MM.1S (cell line): ENCODE results near the gene ARHGAP8.
"Not testable (repeated sequence)": the region's sequence is repeated elsewhere in the genome, so short reads cannot be mapped to it uniquely, and the experiment has no call there.

Experiments used
- DNase-seq: peaks from one replicate; pipeline ENCODE4 v3.0.0-alpha.2; 2015
- H2AFZ ChIP-seq: fragments of 300-600 bp; sonication (generic); 2 replicates; pipeline ENCODE4 v1.6.0; 2016; ENCODE audit warnings: antibody characterized with exemption, low read length
- H3F3A ChIP-seq: fragments of 300-600 bp; sonication (generic); 2 replicates; pipeline ENCODE4 v1.6.1; 2016; ENCODE audit warnings: mild to moderate bottlenecking, antibody characterized with exemption, low read length, moderate library complexity, mixed read lengths; ENCODE audit not compliant: insufficient read depth
- H3K27ac ChIP-seq: fragments of 300-600 bp; sonication (generic); 2 replicates; pipeline ENCODE4 v1.5.1; 2016; ENCODE audit warnings: mild to moderate bottlenecking, low read length
- H3K27me3 ChIP-seq: fragments of 300-600 bp; sonication (generic); replicated peaks from 2 replicates; pipeline ENCODE4 v1.6.0; 2016; ENCODE audit warnings: low read length; ENCODE audit not compliant: insufficient read depth
- H3K36me3 ChIP-seq: fragments of 300-600 bp; sonication (generic); replicated peaks from 2 replicates; pipeline ENCODE4 v1.6.1; 2016; ENCODE audit warnings: mild to moderate bottlenecking, low read length, mixed read lengths; ENCODE audit not compliant: insufficient read depth
- H3K4me1 ChIP-seq: fragments of 300-600 bp; sonication (generic); 2 replicates; pipeline ENCODE4 v1.6.1; 2016; ENCODE audit warnings: low read length, mixed read lengths
- H3K4me2 ChIP-seq: fragments of 300-600 bp; sonication (generic); 2 replicates; pipeline ENCODE4 v1.6.0; 2016; ENCODE audit warnings: low read depth, low read length
- H3K4me3 ChIP-seq: fragments of 300-600 bp; sonication (generic); 2 replicates; pipeline ENCODE4 v1.5.1; 2016; ENCODE audit warnings: low read length, mixed read lengths
- H3K79me2 ChIP-seq: fragments of 300-600 bp; sonication (generic); 2 replicates; pipeline ENCODE4 v1.6.1; 2016; ENCODE audit warnings: mixed run types, low read length, mixed read lengths
- H3K9ac ChIP-seq: fragments of 300-600 bp; sonication (generic); 2 replicates; pipeline ENCODE4 v1.6.1; 2016; ENCODE audit warnings: low read length, mixed read lengths
- H3K9me2 ChIP-seq: fragments of 300-600 bp; sonication (generic); replicated peaks from 2 replicates; pipeline ENCODE4 v1.6.1; 2016; ENCODE audit warnings: mild to moderate bottlenecking, low read length, mixed read lengths; ENCODE audit not compliant: insufficient read depth
- H3K9me3 ChIP-seq: fragments of 300-600 bp; sonication (generic); replicated peaks from 2 replicates; pipeline ENCODE4 v1.6.1; 2016; ENCODE audit warnings: mild to moderate bottlenecking, low read length, mixed read lengths; ENCODE audit not compliant: insufficient read depth
- H4K20me1 ChIP-seq: fragments of 300-600 bp; sonication (generic); 2 replicates; pipeline ENCODE4 v1.6.1; 2016; ENCODE audit warnings: mild to moderate bottlenecking, low read length, moderate library complexity, mixed read lengths; ENCODE audit not compliant: insufficient read depth
- EZH2 ChIP-seq: fragments of 300-600 bp; sonication (generic); optimal IDR thresholded peaks from 2 replicates; pipeline ENCODE3; 2017; ENCODE audit warnings: low read depth, mild to moderate bottlenecking, antibody characterized with exemption, low read length, mixed read lengths
- EZH2phosphoT487 ChIP-seq: fragments of 300-600 bp; sonication (generic); IDR thresholded peaks from 2 replicates; pipeline ENCODE4 v1.6.1; 2018; ENCODE audit warnings: antibody characterized with exemption, low read length
- TF ChIP-seq, protein P1 (sequence below): fragments of 300-600 bp; sonication (generic); IDR thresholded peaks from 2 replicates; pipeline ENCODE4 v1.5.1; 2016; ENCODE audit warnings: antibody characterized with exemption, low read length, mixed read lengths

The ARHGAP8 gene

DNA sequence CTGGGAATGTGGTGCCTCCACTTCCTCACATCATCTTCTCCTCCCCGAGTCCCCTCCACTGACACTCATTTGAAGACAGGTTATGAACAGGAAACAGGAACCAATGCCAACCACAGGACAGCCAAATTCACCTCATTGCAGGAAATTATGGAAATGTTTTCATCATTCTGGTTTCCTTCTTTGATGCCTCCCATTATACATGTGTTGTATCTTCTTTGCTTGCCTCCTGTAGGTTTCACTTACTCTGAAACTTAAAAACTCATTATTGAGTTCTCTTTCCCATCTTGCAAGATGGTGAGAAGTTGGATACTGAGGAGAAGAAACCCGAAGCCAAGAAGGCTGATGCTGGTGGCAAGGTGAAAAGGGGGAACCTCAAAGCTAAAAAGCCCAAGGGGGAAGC lies 148.9 kb downstream of the ARHGAP8 start:
- Histone ChIP-seq H3K27me3 (peaks cover 81% of the 10 kb centered on the region), H3K9me2 (no peaks in the 10 kb centered on the region), H3K4me2 (no peak overlapping the region), H4K20me1 (no peaks in the 10 kb centered on the region), H3K27ac (no peak overlapping the region), H2AFZ (no peak overlapping the region), H3F3A (no peaks in the 10 kb centered on the region), H3K9ac (no peak overlapping the region), H3K4me3 (no peak overlapping the region), H3K9me3 (no peaks in the 10 kb centered on the region), H3K79me2 (no peaks in the 10 kb centered on the region), H3K36me3 (no peaks in the 10 kb centered on the region), H3K4me1 (no peaks in the 10 kb centered on the region)
- TF ChIP-seq EZH2 (no peak), EZH2phosphoT487 (no peak)
- TF ChIP-seq, protein P1, sequence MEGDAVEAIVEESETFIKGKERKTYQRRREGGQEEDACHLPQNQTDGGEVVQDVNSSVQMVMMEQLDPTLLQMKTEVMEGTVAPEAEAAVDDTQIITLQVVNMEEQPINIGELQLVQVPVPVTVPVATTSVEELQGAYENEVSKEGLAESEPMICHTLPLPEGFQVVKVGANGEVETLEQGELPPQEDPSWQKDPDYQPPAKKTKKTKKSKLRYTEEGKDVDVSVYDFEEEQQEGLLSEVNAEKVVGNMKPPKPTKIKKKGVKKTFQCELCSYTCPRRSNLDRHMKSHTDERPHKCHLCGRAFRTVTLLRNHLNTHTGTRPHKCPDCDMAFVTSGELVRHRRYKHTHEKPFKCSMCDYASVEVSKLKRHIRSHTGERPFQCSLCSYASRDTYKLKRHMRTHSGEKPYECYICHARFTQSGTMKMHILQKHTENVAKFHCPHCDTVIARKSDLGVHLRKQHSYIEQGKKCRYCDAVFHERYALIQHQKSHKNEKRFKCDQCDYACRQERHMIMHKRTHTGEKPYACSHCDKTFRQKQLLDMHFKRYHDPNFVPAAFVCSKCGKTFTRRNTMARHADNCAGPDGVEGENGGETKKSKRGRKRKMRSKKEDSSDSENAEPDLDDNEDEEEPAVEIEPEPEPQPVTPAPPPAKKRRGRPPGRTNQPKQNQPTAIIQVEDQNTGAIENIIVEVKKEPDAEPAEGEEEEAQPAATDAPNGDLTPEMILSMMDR, result no peak
- no peak for DNase-seq

DNA sequence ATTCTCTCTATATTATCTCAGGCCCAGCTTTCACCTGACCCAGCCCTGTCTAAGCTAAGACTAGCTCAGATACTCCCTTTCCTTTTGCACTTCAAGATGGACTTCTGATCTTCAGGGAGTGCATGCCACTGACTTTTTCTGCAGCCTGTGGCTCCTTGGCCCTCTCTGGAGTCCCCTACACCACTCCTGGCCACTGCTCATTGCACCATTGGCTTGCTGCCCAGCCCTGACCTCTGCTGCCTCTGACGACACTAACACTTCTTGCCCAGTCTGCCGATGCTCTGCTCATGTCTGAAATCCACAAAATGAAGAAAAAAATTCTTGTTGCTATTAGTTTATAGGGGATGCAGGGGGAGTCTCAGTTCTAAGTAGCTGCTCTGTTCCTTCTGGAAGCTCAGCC lies 150.8 kb downstream of the ARHGAP8 start:
- H3K36me3 ChIP-seq, H3K9ac ChIP-seq, H2AFZ ChIP-seq, H3K79me2 ChIP-seq, H3K9me2 ChIP-seq, H3F3A ChIP-seq, H3K27ac ChIP-seq, H3K4me1 ChIP-seq, H3K9me3 ChIP-seq, DNase-seq, H3K4me2 ChIP-seq, H4K20me1 ChIP-seq, H3K4me3 ChIP-seq: not testable (repeated sequence)
- H3K27me3 ChIP-seq, result peaks cover 82% of the 10 kb centered on the region

DNA sequence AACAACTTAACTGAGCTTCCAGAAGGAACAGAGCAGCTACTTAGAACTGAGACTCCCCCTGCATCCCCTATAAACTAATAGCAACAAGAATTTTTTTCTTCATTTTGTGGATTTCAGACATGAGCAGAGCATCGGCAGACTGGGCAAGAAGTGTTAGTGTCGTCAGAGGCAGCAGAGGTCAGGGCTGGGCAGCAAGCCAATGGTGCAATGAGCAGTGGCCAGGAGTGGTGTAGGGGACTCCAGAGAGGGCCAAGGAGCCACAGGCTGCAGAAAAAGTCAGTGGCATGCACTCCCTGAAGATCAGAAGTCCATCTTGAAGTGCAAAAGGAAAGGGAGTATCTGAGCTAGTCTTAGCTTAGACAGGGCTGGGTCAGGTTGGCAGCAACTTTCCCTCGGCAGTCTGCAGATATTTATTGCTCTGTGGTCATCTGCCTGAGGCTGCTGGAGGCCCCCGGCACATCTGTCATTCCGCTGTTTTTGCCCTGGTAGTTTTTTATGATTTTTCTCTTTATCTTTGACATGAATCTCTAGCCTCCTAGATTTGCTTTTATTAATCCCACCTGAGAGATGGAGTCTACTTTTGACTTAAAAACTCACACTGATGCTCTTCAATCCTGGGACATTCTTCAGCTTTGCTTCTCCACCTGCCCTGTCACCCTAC lies 152.2 kb downstream of the ARHGAP8 start:
- H3K9me3 ChIP-seq, H3K79me2 ChIP-seq, H3K9ac ChIP-seq, H3K9me2 ChIP-seq, H3K4me2 ChIP-seq, H2AFZ ChIP-seq, H3K4me3 ChIP-seq, H4K20me1 ChIP-seq, H3K36me3 ChIP-seq, H3K4me1 ChIP-seq, H3F3A ChIP-seq, H3K27ac ChIP-seq, DNase-seq: not testable (repeated sequence)
- H3K27me3 ChIP-seq, result peaks cover 84% of the 10 kb centered on the region

DNA sequence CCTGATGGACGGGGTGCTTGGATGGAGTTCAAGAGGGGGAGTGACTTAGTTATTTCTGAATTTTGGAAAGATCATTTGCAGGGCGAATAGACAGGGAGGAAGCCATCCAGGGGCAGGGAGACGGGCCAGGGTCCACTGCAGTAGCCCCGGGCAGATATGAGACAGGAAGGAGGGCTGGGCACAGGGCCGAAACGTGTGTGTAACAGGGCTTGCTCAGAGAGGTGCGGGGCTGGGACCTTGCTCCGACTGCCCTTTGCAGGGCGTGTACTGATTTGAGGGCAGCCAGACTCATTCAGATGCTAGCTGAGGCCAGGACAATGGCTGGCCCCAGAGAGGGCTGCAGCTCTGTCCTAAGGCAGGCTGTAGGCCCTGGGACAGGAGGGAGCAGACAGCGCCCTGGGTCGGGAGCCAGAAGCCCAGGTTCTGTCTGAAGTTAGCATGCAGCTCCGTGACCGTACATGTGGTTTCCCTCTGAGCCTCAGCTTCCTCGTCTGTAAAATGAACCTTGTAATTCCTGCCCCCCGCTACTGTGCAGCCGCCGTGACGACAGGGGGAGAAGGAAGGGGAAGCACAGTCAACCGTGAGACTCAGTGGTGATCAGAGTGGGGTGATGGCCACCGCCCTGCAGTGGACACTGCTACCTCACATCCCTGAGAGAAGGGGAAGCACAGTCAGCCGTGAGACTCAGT lies 154.0 kb downstream of the ARHGAP8 start:
- Histone ChIP-seq H3K4me2 (no peak overlapping the region), H4K20me1 (no peaks in the 10 kb centered on the region)

More for the DNA sequence above, 154.0 kb downstream of the ARHGAP8 start:
- no peaks in the 10 kb centered on the region for H3K36me3 ChIP-seq
- H3K79me2 ChIP-seq, result no peaks in the 10 kb centered on the region
- DNase-seq, result no peak
- no peak overlapping the region for H3K27ac ChIP-seq
- H3K4me1 ChIP-seq, result no peaks in the 10 kb centered on the region
- H2AFZ ChIP-seq, result no peak overlapping the region
- H3K9ac ChIP-seq, result no peak overlapping the region
- no peak overlapping the region for H3K4me3 ChIP-seq
- no peaks in the 10 kb centered on the region for H3K9me3 ChIP-seq
- no peaks in the 10 kb centered on the region for H3K9me2 ChIP-seq
- H3F3A ChIP-seq, result no peaks in the 10 kb centered on the region
- TF ChIP-seq EZH2 (no peak), EZH2phosphoT487 (no peak)
- TF ChIP-seq, protein P1, result no peak
- peaks cover 81% of the 10 kb centered on the region for H3K27me3 ChIP-seq
